CD4-positive, CD25-positive, alpha-beta regulatory T cell (primary cell): Measurements from ENCODE around the gene NEK11. TPM values are rescaled to one million over a fixed set of nuclear protein-coding genes. Genes with fewer than 3 reads are reported as not detected.

ENCODE experiments used
- ATAC-seq, 2 donors: fragments of 150-1000 bp; cut with Tn5 transposase; one replicate each; pipeline ENCODE4 v1.10.0; 2021; ENCODE audit warnings: low read depth in 2 of 2, moderate number of reproducible peaks in 2 of 2, moderate library complexity in 1 of 2
- DNase-seq, 3 donors: peaks; one replicate each; pipeline versions ENCODE4 v3.0.0 to v3.0.0-alpha.2; 2012 to 2022; ENCODE audit warnings: mixed read lengths in 1 of 3
- H3K27ac ChIP-seq: one replicate; pipeline ENCODE4 v1.7.0; 2013; ENCODE audit warnings: mild to moderate bottlenecking, low read length; ENCODE audit not compliant: insufficient read depth, poor library complexity, severe bottlenecking
- H3K27me3 ChIP-seq: one replicate; pipeline ENCODE4 v1.7.0; 2013; ENCODE audit warnings: low read length; ENCODE audit not compliant: control insufficient read depth, insufficient read depth
- H3K36me3 ChIP-seq: one replicate; pipeline ENCODE4 v1.7.0; 2013; ENCODE audit warnings: mild to moderate bottlenecking, low read length, moderate library complexity; ENCODE audit not compliant: control insufficient read depth, insufficient read depth
- H3K4me1 ChIP-seq: 2 replicates; pipeline ENCODE4 v1.7.0; 2013; ENCODE audit warnings: mild to moderate bottlenecking, low read length; ENCODE audit not compliant: insufficient read depth, control insufficient read depth, poor library complexity, severe bottlenecking
- H3K4me3 ChIP-seq: one replicate; pipeline ENCODE4 v1.7.0; 2013; ENCODE audit warnings: low read depth, mild to moderate bottlenecking, low read length, moderate library complexity
- H3K9me3 ChIP-seq, 2 experiments: 1 replicate in 1 of 2; 2 replicates in 1 of 2; pipeline ENCODE4 v1.7.0; 2013; ENCODE audit warnings: low read length in 2 of 2, mild to moderate bottlenecking in 1 of 2, moderate library complexity in 1 of 2; ENCODE audit not compliant: control insufficient read depth in 2 of 2
- H3K27ac Mint-ChIP-seq, 3 donors: one replicate each; pipeline ENCODE4 v1.8.0; 2020 to 2022; ENCODE audit warnings: mild to moderate bottlenecking in 3 of 3, mixed read lengths in 3 of 3, moderate library complexity in 2 of 3
- H3K27me3 Mint-ChIP-seq: one replicate; pipeline ENCODE4 v1.8.0; 2022; ENCODE audit warnings: mild to moderate bottlenecking, mixed read lengths
- H3K36me3 Mint-ChIP-seq: one replicate; pipeline ENCODE4 v1.8.0; 2020; ENCODE audit warnings: mixed read lengths
- H3K4me1 Mint-ChIP-seq, 4 donors: one replicate each; pipeline ENCODE4 v1.8.0; 2020 to 2022; ENCODE audit warnings: mixed read lengths in 4 of 4, mild to moderate bottlenecking in 1 of 4
- H3K4me3 Mint-ChIP-seq, 4 donors: one replicate each; pipeline ENCODE4 v1.8.0; 2020 to 2022; ENCODE audit warnings: mild to moderate bottlenecking in 4 of 4, mixed read lengths in 4 of 4, moderate library complexity in 3 of 4
- H3K9me3 Mint-ChIP-seq, 7 donors: one replicate each; pipeline ENCODE4 v1.8.0; 2020 to 2022; ENCODE audit warnings: mixed read lengths in 7 of 7, mild to moderate bottlenecking in 3 of 7, moderate library complexity in 2 of 7
- polyA plus RNA-seq, 4 donors: library from polyadenylated mRNA; unstranded; fragments of 300-500 nt; fragmentation: Illumina TruSeq; gene quantifications; one replicate each; pipeline ENCODE4 v1.2.3, GENCODE V29; 2021
- total RNA-seq: library from RNA; stranded (reverse); gene quantifications from one replicate; pipeline ENCODE4 v1.2.3, GENCODE V29; 2022

Gene NEK11
- total and polyA plus RNA-seq, 5 donors from 2014 or later = 1.1 to 3.3 (median 1.7) TPM

- H3K4me3 ChIP-seq = no peak overlapping the region
- ATAC-seq = no peak
- Mint-ChIP-seq H3K4me3 (no peak overlapping the region), H3K9me3 (peaks cover 0 to 7% (median 0%) of the 10 kb centered on the region in 7 donors), H3K36me3 (no peaks in the 10 kb centered on the region), H3K27me3 (peaks cover 5% of the 10 kb centered on the region), H3K4me1 (no peaks in the 10 kb centered on the region), H3K27ac (no peak overlapping the region)
- no peaks in the 10 kb centered on the region for H3K4me1 ChIP-seq
- H3K9me3 ChIP-seq = no peaks in the 10 kb centered on the region
- no peak for DNase-seq
- H3K36me3 ChIP-seq = no peaks in the 10 kb centered on the region
- H3K27ac ChIP-seq = no peak overlapping the region
- no peaks in the 10 kb centered on the region for H3K27me3 ChIP-seq
Observed at GRCh38 chr3:131216801-131217200, 190.1 kb downstream of the NEK11 start.

- Mint-ChIP-seq H3K4me3 (no peak overlapping the region), H3K36me3 (no peaks in the 10 kb centered on the region), H3K4me1 (no peaks in the 10 kb centered on the region), H3K27me3 (peaks cover 5% of the 10 kb centered on the region), H3K9me3 (peaks cover 0 to 5% (median 0%) of the 10 kb centered on the region in 7 donors), H3K27ac (no peak overlapping the region)
- H3K9me3 ChIP-seq = no peaks in the 10 kb centered on the region
- no peak for ATAC-seq
- no peaks in the 10 kb centered on the region for H3K27me3 ChIP-seq
- no peak for DNase-seq
- no peaks in the 10 kb centered on the region for H3K36me3 ChIP-seq
- H3K4me3 ChIP-seq = no peak overlapping the region
- no peak overlapping the region for H3K27ac ChIP-seq
- H3K4me1 ChIP-seq = no peaks in the 10 kb centered on the region
Observed at GRCh38 chr3:131217296-131217741, 190.6 kb downstream of the NEK11 start.

GRCh38 chr3:131218196-131218595, 191.5 kb downstream of the NEK11 start:
- Mint-ChIP-seq H3K27me3 (peaks cover 5% of the 10 kb centered on the region), H3K36me3 (no peaks in the 10 kb centered on the region), H3K9me3 (peaks cover 0 to 5% (median 0%) of the 10 kb centered on the region in 7 donors), H3K27ac (no peak overlapping the region), H3K4me1 (no peaks in the 10 kb centered on the region), H3K4me3 (no peak overlapping the region)
- no peaks in the 10 kb centered on the region for H3K36me3 ChIP-seq
- H3K9me3 ChIP-seq = no peaks in the 10 kb centered on the region
- no peaks in the 10 kb centered on the region for H3K27me3 ChIP-seq
- DNase-seq (no peak), ATAC-seq (no peak)
- H3K27ac ChIP-seq = no peak overlapping the region
- H3K4me3 ChIP-seq = no peak overlapping the region
- no peaks in the 10 kb centered on the region for H3K4me1 ChIP-seq

- Histone ChIP-seq H3K27ac (no peak overlapping the region), H3K27me3 (no peaks in the 10 kb centered on the region), H3K4me1 (no peaks in the 10 kb centered on the region), H3K36me3 (no peaks in the 10 kb centered on the region), H3K9me3 (no peaks in the 10 kb centered on the region), H3K4me3 (no peak overlapping the region)
- no peak for ATAC-seq
- DNase-seq = no peak
- H3K4me3 Mint-ChIP-seq = no peak overlapping the region
- H3K4me1 Mint-ChIP-seq = no peaks in the 10 kb centered on the region
- peaks cover 0 to 3% (median 0%) of the 10 kb centered on the region in 7 donors for H3K9me3 Mint-ChIP-seq
- H3K27ac Mint-ChIP-seq = no peak overlapping the region
- H3K36me3 Mint-ChIP-seq = no peaks in the 10 kb centered on the region
- H3K27me3 Mint-ChIP-seq = peaks cover 5% of the 10 kb centered on the region
Observed at GRCh38 chr3:131221731-131222130, 195.1 kb downstream of the NEK11 start.

- Mint-ChIP-seq H3K9me3 (peaks cover 0 to 3% (median 0%) of the 10 kb centered on the region in 7 donors), H3K27ac (no peak overlapping the region), H3K4me3 (no peak overlapping the region), H3K36me3 (no peaks in the 10 kb centered on the region), H3K27me3 (peaks cover 5% of the 10 kb centered on the region), H3K4me1 (no peaks in the 10 kb centered on the region)
- Histone ChIP-seq H3K9me3 (no peaks in the 10 kb centered on the region), H3K36me3 (no peaks in the 10 kb centered on the region), H3K4me1 (no peaks in the 10 kb centered on the region), H3K27me3 (no peaks in the 10 kb centered on the region), H3K4me3 (no peak overlapping the region), H3K27ac (no peak overlapping the region)
- ATAC-seq = no peak
- DNase-seq = no peak
Observed at GRCh38 chr3:131222599-131222998, 195.9 kb downstream of the NEK11 start.

- H3K4me3 Mint-ChIP-seq = no peak overlapping the region
- no peaks in the 10 kb centered on the region for H3K36me3 Mint-ChIP-seq
- no peak for ATAC-seq
- Histone ChIP-seq H3K4me1 (no peaks in the 10 kb centered on the region), H3K9me3 (no peaks in the 10 kb centered on the region), H3K36me3 (no peaks in the 10 kb centered on the region), H3K27ac (no peak overlapping the region), H3K4me3 (no peak overlapping the region), H3K27me3 (no peaks in the 10 kb centered on the region)
- H3K27me3 Mint-ChIP-seq = peaks cover 5% of the 10 kb centered on the region
- no peaks in the 10 kb centered on the region for H3K4me1 Mint-ChIP-seq
- peaks cover 0 to 3% (median 0%) of the 10 kb centered on the region in 7 donors for H3K9me3 Mint-ChIP-seq
- no peak for DNase-seq
- no peak overlapping the region for H3K27ac Mint-ChIP-seq
Observed at GRCh38 chr3:131223373-131224289, 197.0 kb downstream of the NEK11 start.

GRCh38 chr3:131224886-131225550, 198.3 kb downstream of the NEK11 start:
- no peak for DNase-seq
- H3K36me3 ChIP-seq = no peaks in the 10 kb centered on the region
- H3K4me3 ChIP-seq = no peak overlapping the region
- no peaks in the 10 kb centered on the region for H3K27me3 ChIP-seq
- no peaks in the 10 kb centered on the region for H3K27me3 Mint-ChIP-seq
- no peak overlapping the region for H3K27ac ChIP-seq
- no peaks in the 10 kb centered on the region for H3K4me1 ChIP-seq
- H3K9me3 ChIP-seq = no peaks in the 10 kb centered on the region
- no peak for ATAC-seq
- H3K4me3 Mint-ChIP-seq = no peak overlapping the region
- H3K36me3 Mint-ChIP-seq = no peaks in the 10 kb centered on the region
- H3K9me3 Mint-ChIP-seq = no peaks in the 10 kb centered on the region
- H3K4me1 Mint-ChIP-seq = no peaks in the 10 kb centered on the region
- no peak overlapping the region for H3K27ac Mint-ChIP-seq
